Muscle layer of duodenum (tissue), 2 donors: ENCODE data around the gene SAMD11.
A peak's percentile ranks its signal among the peaks of the same experiment; 100 is the strongest.

Experiments
- H3K27ac ChIP-seq: one replicate; pipeline ENCODE4 v1.7.0; 2013; ENCODE audit warnings: mild to moderate bottlenecking, low read length
- H3K27me3 ChIP-seq: one replicate; pipeline ENCODE4 v1.7.0; 2013; ENCODE audit warnings: low read depth, mild to moderate bottlenecking, control low read depth, low read length
- H3K36me3 ChIP-seq, 2 donors: one replicate each; pipeline ENCODE4 v1.7.0; 2013; ENCODE audit warnings: low read length in 2 of 2, control low read depth in 1 of 2, mild to moderate bottlenecking in 1 of 2; ENCODE audit not compliant: insufficient read depth in 2 of 2, control insufficient read depth in 1 of 2
- H3K4me1 ChIP-seq, 2 donors: one replicate each; pipeline ENCODE4 v1.7.0; 2013; ENCODE audit warnings: low read length in 2 of 2, mild to moderate bottlenecking in 2 of 2, control low read depth in 1 of 2, moderate library complexity in 1 of 2; ENCODE audit not compliant: insufficient read depth in 2 of 2, control insufficient read depth in 1 of 2
- H3K4me3 ChIP-seq, 2 donors: one replicate each; pipeline ENCODE4 v1.7.0; 2013; ENCODE audit warnings: low read length in 2 of 2, low read depth in 1 of 2, mild to moderate bottlenecking in 1 of 2
- H3K9me3 ChIP-seq, 2 donors: one replicate each; pipeline ENCODE4 v1.7.0; 2013; ENCODE audit warnings: low read length in 2 of 2, control low read depth in 1 of 2, mild to moderate bottlenecking in 1 of 2; ENCODE audit not compliant: control insufficient read depth in 1 of 2
- donor health status: healthy.

Gene SAMD11

DNA sequence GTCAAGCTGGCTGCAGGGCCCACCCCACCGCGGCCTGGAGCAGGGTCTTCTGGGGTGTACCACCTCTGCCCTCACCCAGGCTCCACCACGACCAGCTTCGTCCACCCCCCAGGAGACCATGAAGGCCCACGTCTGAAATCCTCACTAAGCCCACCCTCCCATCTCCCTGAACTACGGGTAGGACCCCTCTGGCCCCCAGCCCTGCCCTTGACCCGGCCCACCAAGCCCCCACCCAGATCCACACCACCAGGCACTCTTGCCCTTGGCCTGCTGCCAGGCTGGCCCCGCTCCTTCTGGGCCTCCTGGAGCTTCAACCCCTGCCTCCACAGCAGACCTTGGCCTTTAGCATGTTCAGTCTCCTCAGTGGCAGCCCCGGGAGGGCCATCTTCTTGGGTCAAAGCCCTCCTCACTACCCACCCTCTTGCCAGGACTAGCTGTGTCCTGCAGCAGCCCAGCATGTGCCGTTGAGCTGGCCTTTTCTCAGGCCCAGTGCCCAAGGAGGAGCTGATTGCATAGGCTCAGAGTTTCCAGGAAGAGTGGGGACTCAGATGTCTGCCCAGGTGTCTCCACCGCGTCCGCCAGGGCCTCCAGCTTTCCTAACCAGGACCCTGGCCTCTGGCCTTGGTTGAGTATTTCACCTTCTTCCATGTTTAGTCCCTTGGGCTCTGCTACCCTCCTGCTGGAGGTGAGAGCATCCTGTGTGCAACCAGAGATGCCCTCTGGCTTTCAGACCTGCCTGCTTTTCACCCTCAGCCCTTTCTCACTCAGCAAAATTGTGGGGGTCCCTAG is 17.7 kb upstream of the SAMD11 start:
- Histone ChIP-seq H3K27ac (no peak overlapping the region), H3K9me3 (no peaks in the 10 kb centered on the region), H3K27me3 (peaks cover 3% of the 10 kb centered on the region), H3K4me1 (peaks cover 0 to 26% of the 10 kb centered on the region in 2 donors), H3K36me3 (no peaks in the 10 kb centered on the region), H3K4me3 (no peak overlapping the region)

DNA sequence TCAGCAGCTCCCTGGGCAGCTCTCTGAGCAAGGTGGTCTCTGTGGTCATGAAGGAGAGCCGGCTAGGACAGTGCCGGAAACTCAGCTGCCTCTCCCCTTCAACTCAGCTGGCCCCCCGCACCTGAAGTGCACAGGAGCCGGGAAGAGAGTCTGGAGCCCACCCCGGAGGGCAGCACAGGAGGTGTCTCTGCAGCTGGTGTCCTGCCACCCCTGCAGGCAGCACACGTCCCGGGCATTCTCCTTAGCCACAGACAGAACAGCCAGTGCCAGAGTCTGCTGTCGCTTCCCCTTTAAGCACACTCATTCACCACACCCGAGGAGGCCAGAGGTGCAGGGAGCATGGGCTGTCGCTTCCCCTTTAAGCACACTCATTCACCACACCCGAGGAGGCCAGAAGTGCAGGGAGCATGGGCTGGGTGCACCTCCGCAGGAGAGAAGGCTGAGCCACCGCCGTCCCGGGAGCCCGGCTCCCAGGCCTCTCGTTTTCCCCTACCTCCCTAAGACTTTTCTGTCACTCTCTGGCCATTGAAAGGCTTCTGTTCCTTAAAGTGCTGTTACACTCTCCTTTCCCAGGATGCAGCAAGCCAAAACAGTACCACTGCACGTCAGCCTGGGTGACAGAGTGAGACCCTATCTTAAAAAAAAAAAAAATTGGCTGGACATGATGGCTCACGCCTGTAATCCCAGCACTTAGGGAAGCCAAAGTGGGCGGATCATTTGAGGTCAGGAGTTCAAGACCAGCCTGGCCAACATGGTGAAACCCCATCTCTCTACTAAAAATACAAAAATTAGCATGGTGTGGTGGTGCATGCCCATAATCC is 16.9 kb upstream of the SAMD11 start:
- Histone ChIP-seq H3K4me1 (peaks cover 0 to 26% of the 10 kb centered on the region in 2 donors), H3K27me3 (peaks cover 5% of the 10 kb centered on the region), H3K27ac (no peak overlapping the region)

DNA sequence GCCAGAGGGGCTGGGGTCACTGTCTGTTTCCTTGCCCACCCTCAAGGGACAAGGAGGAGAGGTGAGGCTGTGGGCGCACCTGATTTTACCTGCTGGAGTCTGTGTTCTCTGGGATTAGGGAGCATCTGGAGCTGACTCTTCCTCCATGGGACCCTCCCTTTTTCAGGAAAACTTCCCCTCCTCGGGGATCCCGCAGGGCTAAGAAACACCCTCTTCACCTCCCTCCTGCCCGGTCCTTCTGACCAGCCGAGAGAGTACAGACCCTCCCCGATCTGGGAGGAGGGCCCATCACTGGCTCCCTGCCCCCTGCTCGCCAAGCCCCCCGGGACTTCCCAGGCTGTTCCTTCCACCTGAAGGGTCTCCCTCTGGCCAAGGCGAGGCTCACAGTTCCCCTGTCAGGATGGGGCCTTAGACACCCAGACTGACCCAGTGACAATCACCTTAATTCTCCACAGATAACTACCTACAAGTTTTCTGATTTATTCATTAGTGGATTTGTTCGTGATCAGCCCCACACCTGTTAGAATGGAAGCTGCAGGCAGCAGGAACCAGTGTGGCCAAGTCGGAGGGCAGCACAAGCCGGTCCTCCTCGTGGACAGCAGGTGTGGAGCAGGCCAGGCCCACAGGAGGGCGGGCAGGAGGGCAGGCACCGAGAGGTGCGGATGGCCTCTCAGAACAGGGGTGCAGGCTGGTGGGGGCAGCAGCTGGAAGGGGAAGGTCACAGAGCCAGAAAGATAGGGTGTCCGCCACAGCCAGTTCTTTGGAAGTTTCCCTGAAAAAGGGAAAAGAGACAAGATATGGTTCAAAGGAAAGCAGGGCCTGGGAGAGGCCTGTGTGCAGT is 15.9 kb upstream of the SAMD11 start:
- peaks cover 0 to 26% of the 10 kb centered on the region in 2 donors for H3K4me1 ChIP-seq

More for the DNA sequence above, 16.9 kb upstream of the SAMD11 start:
- Histone ChIP-seq H3K4me3 (no peak overlapping the region), H3K36me3 (no peaks in the 10 kb centered on the region), H3K9me3 (no peaks in the 10 kb centered on the region)

DNA sequence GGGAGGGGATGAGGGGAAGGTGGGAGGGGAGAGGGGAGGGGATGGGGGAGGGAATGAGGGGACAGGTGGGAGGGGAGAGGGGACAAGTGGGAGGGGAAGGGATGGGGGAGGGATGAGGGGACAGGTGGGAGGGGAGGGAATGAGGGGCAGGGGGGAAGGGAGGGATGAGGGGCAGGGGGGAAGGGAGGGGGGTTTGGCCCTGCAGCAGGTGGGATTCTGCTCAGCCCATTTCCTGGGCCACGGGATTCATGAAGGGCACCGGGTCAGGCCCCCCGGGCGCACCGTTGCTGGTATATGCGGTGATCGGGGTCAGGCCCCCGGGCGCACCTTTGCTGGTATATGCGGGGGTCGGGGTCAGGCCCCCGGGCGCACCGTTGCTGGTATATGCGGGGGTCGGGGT is 15.1 kb upstream of the SAMD11 start:
- H3K27me3 ChIP-seq, result peaks cover 11% of the 10 kb centered on the region
- no peaks in the 10 kb centered on the region for H3K36me3 ChIP-seq

More for the DNA sequence above, 15.9 kb upstream of the SAMD11 start:
- Histone ChIP-seq H3K36me3 (no peaks in the 10 kb centered on the region), H3K27ac (no peak overlapping the region), H3K27me3 (peaks cover 11% of the 10 kb centered on the region), H3K4me3 (no peak overlapping the region), H3K9me3 (no peaks in the 10 kb centered on the region)

DNA sequence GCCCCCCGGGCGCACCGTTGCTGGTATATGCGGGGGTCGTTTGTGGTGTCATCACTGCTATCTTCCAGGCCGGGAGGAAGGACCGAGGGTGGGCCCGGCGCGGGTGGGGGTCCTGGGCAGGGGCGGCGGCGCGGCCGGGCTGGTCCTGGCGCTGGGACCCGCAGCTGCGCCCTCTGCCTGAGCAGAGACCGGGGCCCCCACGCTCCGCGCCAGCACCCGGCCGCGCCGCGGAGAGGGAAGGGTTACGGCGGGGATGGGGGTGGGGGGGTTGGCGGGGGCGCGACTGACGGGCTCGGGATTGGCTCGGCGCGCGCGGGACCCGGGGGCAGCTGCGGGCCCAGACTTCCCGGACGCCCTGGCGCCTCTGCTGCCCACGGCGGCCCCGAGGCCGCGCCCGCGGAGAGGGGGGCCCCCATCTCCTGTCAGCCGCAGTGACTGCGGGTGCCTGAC is 13.8 kb upstream of the SAMD11 start:
- H3K27ac ChIP-seq, result no peak overlapping the region
- H3K9me3 ChIP-seq, result no peaks in the 10 kb centered on the region
- H3K4me3 ChIP-seq, result peak overlapping the region in 1 of 2 donors; percentile 32
- H3K36me3 ChIP-seq, result no peaks in the 10 kb centered on the region
- H3K27me3 ChIP-seq, result peaks cover 11% of the 10 kb centered on the region
- H3K4me1 ChIP-seq, result peaks cover 0 to 20% of the 10 kb centered on the region in 2 donors

More for the DNA sequence above, 15.1 kb upstream of the SAMD11 start:
- Histone ChIP-seq H3K27ac (no peak overlapping the region), H3K4me1 (peaks cover 0 to 26% of the 10 kb centered on the region in 2 donors), H3K4me3 (no peak overlapping the region), H3K9me3 (no peaks in the 10 kb centered on the region)

DNA sequence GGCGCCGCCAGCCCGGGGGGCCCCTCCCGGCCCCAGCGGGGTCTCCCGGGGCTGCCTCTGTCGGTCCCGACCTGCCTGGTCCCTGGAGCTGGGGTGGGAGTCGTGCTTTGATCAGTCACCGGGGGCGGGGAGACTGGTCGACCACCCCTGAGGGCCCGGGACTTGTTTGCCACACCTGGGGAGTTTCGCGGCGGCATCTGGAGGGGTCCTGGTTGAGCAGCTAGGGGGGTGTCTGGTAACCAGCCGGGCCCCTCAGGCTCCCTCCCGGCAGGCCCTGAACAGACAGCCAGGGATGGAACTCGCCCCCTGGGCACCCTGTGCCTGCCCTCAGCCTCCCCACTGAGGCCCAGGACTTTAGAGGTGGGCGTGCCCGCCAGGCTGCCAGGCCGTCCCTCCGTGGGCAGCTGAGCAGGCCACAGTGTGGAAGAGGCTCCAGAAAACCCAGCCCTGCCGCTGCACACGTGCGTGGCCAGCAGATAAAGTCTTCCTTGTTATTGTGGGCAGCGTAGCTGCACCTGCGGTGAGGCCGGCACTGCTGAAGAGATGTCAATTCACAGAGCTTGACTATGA is 13.3 kb upstream of the SAMD11 start:
- peaks cover 0 to 15% of the 10 kb centered on the region in 2 donors for H3K4me1 ChIP-seq
- no peaks in the 10 kb centered on the region for H3K9me3 ChIP-seq
- peaks cover 11% of the 10 kb centered on the region for H3K27me3 ChIP-seq
- H3K36me3 ChIP-seq, result no peaks in the 10 kb centered on the region
- H3K27ac ChIP-seq, result no peak overlapping the region
- peak overlapping the region in 1 of 2 donors; percentile 32 for H3K4me3 ChIP-seq

DNA sequence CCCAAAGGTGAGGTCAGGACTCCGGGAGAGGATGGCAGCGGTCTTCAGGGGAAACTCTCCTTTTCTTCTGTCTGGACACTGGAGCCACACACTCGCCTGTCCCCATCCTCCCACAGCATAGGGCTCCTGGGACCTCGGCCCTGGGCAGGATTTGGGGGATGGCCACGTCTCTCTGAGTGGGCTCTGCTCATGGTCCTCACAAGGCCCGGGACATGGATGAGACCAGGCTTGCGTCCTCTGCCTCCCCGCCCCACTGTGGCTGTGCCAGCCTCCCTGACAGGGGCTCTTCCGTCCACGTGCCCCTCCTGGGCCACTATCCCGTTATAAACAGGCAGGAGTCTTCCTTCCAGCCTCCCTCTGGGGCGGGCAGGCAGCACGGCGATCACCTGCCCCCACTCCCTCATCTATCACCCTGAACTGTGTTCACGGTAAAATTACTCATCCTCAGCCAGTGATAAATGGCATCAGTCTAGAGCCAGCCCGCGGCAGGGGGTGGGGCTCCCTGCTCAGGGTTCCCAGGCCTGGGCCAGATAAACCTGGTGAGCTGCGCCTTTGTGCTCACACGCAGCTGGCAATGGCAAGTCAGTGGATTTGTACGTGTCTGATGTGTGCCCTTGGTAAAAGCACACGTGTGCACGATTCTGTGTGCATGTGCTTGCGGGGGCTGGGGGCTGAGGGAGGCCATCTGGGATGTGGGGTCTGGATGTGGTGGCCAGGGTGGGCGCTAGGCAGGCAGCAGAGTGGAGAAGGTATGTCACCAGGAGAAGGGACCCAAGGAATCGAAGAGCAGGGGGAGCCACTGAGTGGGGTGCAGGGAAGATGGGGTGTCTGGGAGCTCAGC is 12.6 kb upstream of the SAMD11 start:
- H3K36me3 ChIP-seq, result no peaks in the 10 kb centered on the region
- H3K4me3 ChIP-seq, result no peak overlapping the region
- no peak overlapping the region for H3K27ac ChIP-seq
- H3K4me1 ChIP-seq, result peaks cover 0 to 8% of the 10 kb centered on the region in 2 donors
- peaks cover 16% of the 10 kb centered on the region for H3K27me3 ChIP-seq
- no peaks in the 10 kb centered on the region for H3K9me3 ChIP-seq

DNA sequence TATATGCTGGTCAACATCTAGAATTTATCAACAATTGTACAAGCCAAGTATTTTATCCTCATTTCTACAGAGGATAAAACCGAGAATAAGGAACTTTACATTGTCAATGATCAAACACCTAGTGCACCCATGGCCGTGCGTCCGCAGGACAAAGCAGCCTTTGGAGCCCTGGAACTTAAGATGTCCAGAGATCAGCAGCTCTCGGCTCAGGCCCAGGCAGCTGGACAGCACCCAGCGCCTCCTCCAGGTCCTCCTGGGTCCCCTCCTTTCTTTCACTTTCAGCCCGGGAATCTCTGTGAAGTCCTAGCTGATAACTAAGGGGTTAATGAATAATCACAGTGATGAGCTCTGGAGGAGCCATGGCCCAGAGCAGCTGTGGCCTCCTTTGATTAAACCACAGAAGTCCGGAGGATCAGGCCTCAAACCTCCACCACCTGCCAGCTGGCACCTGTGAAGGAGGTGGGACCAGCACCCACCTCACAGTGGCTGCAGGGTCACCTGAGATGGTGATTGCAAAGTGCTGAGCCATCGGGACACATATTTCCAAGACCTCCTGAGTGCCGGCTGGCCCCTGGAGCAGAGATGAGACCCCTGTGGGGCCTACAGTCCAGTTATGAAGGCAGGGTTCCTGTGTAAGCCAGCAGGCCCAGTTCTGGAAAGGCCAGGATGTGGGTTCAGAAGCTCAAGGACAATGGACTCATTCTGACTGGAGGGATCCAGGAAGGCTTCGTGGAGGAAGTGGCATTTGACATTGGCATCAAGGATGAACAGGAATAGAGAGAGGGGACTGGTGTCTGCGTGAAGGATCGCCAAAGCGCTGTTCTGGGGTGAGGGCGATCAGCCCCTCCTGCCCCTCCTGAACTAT is 11.6 kb upstream of the SAMD11 start:
- Histone ChIP-seq H3K27ac (no peak overlapping the region), H3K36me3 (no peaks in the 10 kb centered on the region), H3K27me3 (peaks cover 13% of the 10 kb centered on the region), H3K9me3 (no peaks in the 10 kb centered on the region), H3K4me3 (no peak overlapping the region), H3K4me1 (peaks cover 0 to 5% of the 10 kb centered on the region in 2 donors)

DNA sequence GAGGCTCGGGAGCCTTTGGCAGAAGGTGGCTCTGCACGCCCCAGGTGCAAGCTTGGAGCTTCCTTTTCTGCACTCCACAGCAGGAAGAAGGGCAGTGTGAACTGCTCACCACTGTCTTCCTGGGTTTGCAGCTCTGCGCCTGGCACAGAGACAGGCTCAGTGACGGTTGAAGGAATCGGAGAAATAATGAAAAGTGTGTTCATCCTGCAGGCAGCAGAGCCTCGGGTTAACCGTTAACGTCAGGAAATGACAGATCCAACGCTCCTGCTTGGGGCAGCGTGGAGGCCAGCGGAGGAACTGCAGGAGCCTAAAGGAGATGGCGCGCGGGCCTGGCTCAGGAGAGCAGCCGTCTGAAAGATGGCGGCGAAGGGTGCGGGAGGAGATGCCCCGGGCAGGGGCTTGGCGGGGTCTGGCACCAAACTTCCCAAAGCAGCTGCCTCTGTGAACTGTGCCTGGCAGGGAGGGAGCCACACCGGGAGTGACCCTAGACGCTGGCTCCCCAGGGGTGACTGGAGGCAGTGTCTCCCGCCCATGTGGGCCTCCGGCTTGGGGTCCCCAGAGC is 10.9 kb upstream of the SAMD11 start:
- Histone ChIP-seq H3K4me3 (no peak overlapping the region), H3K4me1 (peaks cover 0 to 5% of the 10 kb centered on the region in 2 donors), H3K9me3 (no peaks in the 10 kb centered on the region), H3K27me3 (peaks cover 13% of the 10 kb centered on the region), H3K27ac (no peak overlapping the region), H3K36me3 (no peaks in the 10 kb centered on the region)
